ENCODE data around the gene TRAF3IP3. TPM values are rescaled to one million over a fixed set of nuclear protein-coding genes. Genes with fewer than 3 reads are reported as not detected.

TRAF3IP3 gene
- total and polyA plus RNA-seq, 4 donors, result 0.88 to 9.0 (median 2.7) TPM

GRCh38 chr1:209780268-209780667, 24.4 kb downstream of the TRAF3IP3 start:
- Histone ChIP-seq H3K4me1 (ENCODE audit: control insufficient read depth in 1 of 2, insufficient read depth in 2 of 2, low read length in 2 of 2) (no peaks in the 10 kb centered on the region), H3K27ac (ENCODE audit: low read depth in 1 of 2, low read length in 2 of 2) (no peak overlapping the region), H3K36me3 (ENCODE audit: control insufficient read depth in 1 of 2, insufficient read depth in 2 of 2, low read length in 1 of 2) (peaks cover 0 to 2% of the 10 kb centered on the region in 2 donors), H3K4me3 (ENCODE audit: low read length in 2 of 2) (no peak overlapping the region), H3K27me3 (ENCODE audit: control insufficient read depth in 1 of 2, insufficient read depth in 2 of 2, low read length in 1 of 2) (no peaks in the 10 kb centered on the region), H3K9me3 (ENCODE audit: control insufficient read depth, low read length) (no peaks in the 10 kb centered on the region)
- WGBS, 2 donors, result 79 to 86% methylated on average over 4 of the region's 4 CpGs
- intact Hi-C loops (cut with DNase I), result no loop called here
- DNase-seq (no peak), ATAC-seq (ENCODE audit: low FRiP score) (no peak)

DNA sequence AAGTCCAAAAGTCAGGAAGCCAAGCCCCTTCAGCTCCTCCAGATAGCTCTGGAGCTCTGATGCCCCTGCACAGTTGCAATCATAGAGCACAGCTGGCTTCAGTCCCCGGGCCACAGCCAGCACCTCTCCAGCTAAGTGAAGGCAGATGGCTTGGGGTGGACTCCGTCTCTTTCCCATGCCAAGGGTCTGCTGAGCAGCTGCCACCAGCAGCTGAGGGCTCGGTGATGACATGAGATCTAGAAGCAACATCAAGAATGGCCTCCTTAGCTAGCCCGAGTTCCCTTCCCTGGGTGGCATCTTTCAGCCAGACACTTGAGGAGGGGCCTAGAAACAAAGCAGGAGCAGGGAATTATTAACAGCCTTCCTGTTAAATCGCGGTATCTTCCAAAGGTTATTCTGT, 27.5 kb downstream of the TRAF3IP3 start:
- whole genome bisulfite sequencing, 2 donors, result 57 to 63% methylated on average over 6 of the region's 6 CpGs
- H3K27ac ChIP-seq (ENCODE audit: low read depth in 1 of 2, low read length in 2 of 2), result no peak overlapping the region
- no peak overlapping the region for H3K4me3 ChIP-seq (ENCODE audit: low read length in 2 of 2)

DNA sequence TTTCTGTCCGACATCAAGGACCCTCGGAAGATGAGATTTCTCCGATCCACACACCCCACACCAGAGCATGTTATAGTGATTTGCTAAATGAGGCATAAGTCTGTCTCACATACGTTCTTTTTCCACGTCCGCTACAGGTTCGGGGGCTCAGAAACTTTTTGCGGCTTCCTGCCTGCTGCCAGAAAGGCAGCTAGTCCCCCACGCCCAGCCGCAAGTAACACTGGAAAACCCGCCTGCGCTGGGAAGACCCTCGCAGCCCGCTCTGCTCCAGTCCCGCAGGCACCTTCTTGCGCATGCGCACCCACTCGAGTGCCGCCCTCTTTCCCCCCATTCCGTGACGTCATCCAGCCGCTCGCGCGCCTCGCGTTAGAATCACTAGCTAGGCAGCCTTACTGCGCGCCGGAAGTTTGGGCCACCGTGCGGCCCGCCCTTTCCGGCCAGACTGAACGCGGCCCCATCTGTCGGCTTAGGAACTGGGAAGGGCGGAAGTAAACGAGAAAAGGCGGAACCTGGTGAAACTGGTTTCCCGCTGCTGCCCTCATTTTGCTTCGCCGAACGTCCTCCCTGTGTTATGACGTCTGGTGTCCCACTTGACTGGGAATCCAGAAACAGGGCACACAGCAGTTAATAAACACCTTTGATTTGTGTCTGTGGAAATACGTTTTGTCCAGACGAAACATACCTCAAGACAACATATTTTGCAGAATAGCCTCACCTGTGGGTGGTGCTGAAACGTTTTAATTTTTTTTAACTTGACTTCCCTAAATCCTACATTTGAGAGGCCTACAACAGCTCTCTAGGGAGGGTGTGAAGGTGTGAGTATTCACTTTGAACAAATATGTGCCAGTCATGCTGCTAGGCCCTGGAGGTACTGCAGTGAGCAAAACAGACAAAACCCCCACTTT, 28.7 kb downstream of the TRAF3IP3 start, which contains the start of gene C1orf74:
TSS of gene C1orf74 (minus strand) at position 295 of the 905 bp plus-strand sequence. CDS start 925 bp downstream, outside the sequence.
- WGBS, 2 donors, result 4% methylated on average over 48 of the region's 48 CpGs
- Histone ChIP-seq H3K27me3 (ENCODE audit: control insufficient read depth in 1 of 2, insufficient read depth in 2 of 2, low read length in 1 of 2) (no peaks in the 10 kb centered on the region), H3K4me3 (ENCODE audit: low read length in 2 of 2) (peak within 1 kb of the TSS; percentile 53 to 57), H3K9me3 (ENCODE audit: control insufficient read depth, low read length) (no peaks in the 10 kb centered on the region), H3K4me1 (ENCODE audit: control insufficient read depth in 1 of 2, insufficient read depth in 2 of 2, low read length in 2 of 2) (peaks cover 0 to 3% of the 10 kb centered on the region in 2 donors), H3K36me3 (ENCODE audit: control insufficient read depth in 1 of 2, insufficient read depth in 2 of 2, low read length in 1 of 2) (peaks cover 0 to 2% of the 10 kb centered on the region in 2 donors), H3K27ac (ENCODE audit: low read depth in 1 of 2, low read length in 2 of 2) (peak within 1 kb of the TSS; percentile 59 to 79)
- DNase-seq (peak; percentile 99 to 100), ATAC-seq (ENCODE audit: low FRiP score) (peak; percentile 100)
- intact Hi-C loops (cut with DNase I), result loop anchor here (1.0 to 5.0 kb wide), 2 partner anchors 38 to 43 kb away; partner anchors contain the start of gene UTP25 (in 1 of the 2)

More for the DNA sequence above, 27.5 kb downstream of the TRAF3IP3 start:
- no peak for DNase-seq
- Histone ChIP-seq H3K27me3 (ENCODE audit: control insufficient read depth in 1 of 2, insufficient read depth in 2 of 2, low read length in 1 of 2) (no peaks in the 10 kb centered on the region), H3K36me3 (ENCODE audit: control insufficient read depth in 1 of 2, insufficient read depth in 2 of 2, low read length in 1 of 2) (peaks cover 0 to 2% of the 10 kb centered on the region in 2 donors), H3K9me3 (ENCODE audit: control insufficient read depth, low read length) (no peaks in the 10 kb centered on the region), H3K4me1 (ENCODE audit: control insufficient read depth in 1 of 2, insufficient read depth in 2 of 2, low read length in 2 of 2) (peaks cover 0 to under 1% of the 10 kb centered on the region in 2 donors)
- intact Hi-C loops (cut with DNase I), result no loop called here
- ATAC-seq (ENCODE audit: low FRiP score), result no peak

DNA sequence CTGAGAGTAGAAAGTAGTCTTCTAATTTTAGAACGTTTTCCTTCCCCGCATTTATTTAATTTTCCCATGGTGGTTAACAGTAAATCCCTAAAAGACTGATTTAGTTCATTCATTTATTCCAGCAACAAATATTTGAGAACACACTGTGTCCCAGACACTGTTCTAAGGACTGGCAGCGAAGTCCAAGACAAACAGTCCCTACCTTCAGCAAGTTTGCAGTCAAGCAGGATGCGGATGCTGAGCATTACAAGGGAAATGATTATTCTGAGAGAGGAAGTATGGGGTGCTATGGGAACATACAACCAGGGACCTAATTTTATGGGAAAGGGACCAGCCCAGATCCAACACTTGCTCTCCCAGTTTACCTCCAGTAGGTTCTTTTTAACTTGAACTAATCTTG, 29.7 kb downstream of the TRAF3IP3 start:
- intact Hi-C loops (cut with DNase I), result loop anchor here in 1 of 2 donors (5.0 kb wide), 1 partner anchor 37 kb away; no protein-coding TSS in a partner anchor
- DNase-seq, result no peak
- 83 to 84% methylated on average over 4 of the region's 4 CpGs for WGBS, 2 donors
- peaks cover 0 to 2% of the 10 kb centered on the region in 2 donors for H3K36me3 ChIP-seq (ENCODE audit: control insufficient read depth in 1 of 2, insufficient read depth in 2 of 2, low read length in 1 of 2)
- H3K27ac ChIP-seq (ENCODE audit: low read depth in 1 of 2, low read length in 2 of 2), result no peak overlapping the region
- H3K4me3 ChIP-seq (ENCODE audit: low read length in 2 of 2), result no peak overlapping the region
- H3K9me3 ChIP-seq (ENCODE audit: control insufficient read depth, low read length), result no peaks in the 10 kb centered on the region
- ATAC-seq (ENCODE audit: low FRiP score), result no peak
- no peaks in the 10 kb centered on the region for H3K27me3 ChIP-seq (ENCODE audit: control insufficient read depth in 1 of 2, insufficient read depth in 2 of 2, low read length in 1 of 2)
- H3K4me1 ChIP-seq (ENCODE audit: control insufficient read depth in 1 of 2, insufficient read depth in 2 of 2, low read length in 2 of 2), result peaks cover 0 to 3% of the 10 kb centered on the region in 2 donors

- Histone ChIP-seq H3K4me3 (ENCODE audit: low read length in 2 of 2) (no peak overlapping the region), H3K9me3 (ENCODE audit: control insufficient read depth, low read length) (no peaks in the 10 kb centered on the region), H3K4me1 (ENCODE audit: control insufficient read depth in 1 of 2, insufficient read depth in 2 of 2, low read length in 2 of 2) (peaks cover 0 to 3% of the 10 kb centered on the region in 2 donors), H3K27me3 (ENCODE audit: control insufficient read depth in 1 of 2, insufficient read depth in 2 of 2, low read length in 1 of 2) (no peaks in the 10 kb centered on the region), H3K27ac (ENCODE audit: low read depth in 1 of 2, low read length in 2 of 2) (no peak overlapping the region), H3K36me3 (ENCODE audit: control insufficient read depth in 1 of 2, insufficient read depth in 2 of 2, low read length in 1 of 2) (peaks cover 0 to 2% of the 10 kb centered on the region in 2 donors)
- WGBS, 2 donors, result 16 to 48% methylated on average over 4 of the region's 4 CpGs
- no peak for ATAC-seq (ENCODE audit: low FRiP score)
- no peak for DNase-seq
- intact Hi-C loops (cut with DNase I), result loop anchor here in 1 of 2 donors (5.0 kb wide), 1 partner anchor 36 kb away; no protein-coding TSS in a partner anchor
Observed at GRCh38 chr1:209786146-209786545, 30.3 kb downstream of the TRAF3IP3 start.

GRCh38 chr1:209787551-209787950, 31.7 kb downstream of the TRAF3IP3 start:
- H3K36me3 ChIP-seq (ENCODE audit: control insufficient read depth in 1 of 2, insufficient read depth in 2 of 2, low read length in 1 of 2), result no peaks in the 10 kb centered on the region
- no peak overlapping the region for H3K4me3 ChIP-seq (ENCODE audit: low read length in 2 of 2)
- DNase-seq (no peak), ATAC-seq (ENCODE audit: low FRiP score) (no peak)
- H3K27me3 ChIP-seq (ENCODE audit: control insufficient read depth in 1 of 2, insufficient read depth in 2 of 2, low read length in 1 of 2), result no peaks in the 10 kb centered on the region
- peak overlapping the region; percentile 68 to 87 for H3K27ac ChIP-seq (ENCODE audit: low read depth in 1 of 2, low read length in 2 of 2)
- intact Hi-C loops (cut with DNase I), result loop anchor here in 1 of 2 donors (5.0 kb wide), 1 partner anchor 35 kb away; no protein-coding TSS in a partner anchor
- H3K4me1 ChIP-seq (ENCODE audit: control insufficient read depth in 1 of 2, insufficient read depth in 2 of 2, low read length in 2 of 2), result peaks cover 0 to 3% of the 10 kb centered on the region in 2 donors
- WGBS, 2 donors, result 15 to 19% methylated on average over 2 of the region's 2 CpGs
- no peaks in the 10 kb centered on the region for H3K9me3 ChIP-seq (ENCODE audit: control insufficient read depth, low read length)

GRCh38 chr1:209789245-209789644, 33.4 kb downstream of the TRAF3IP3 start:
- Histone ChIP-seq H3K36me3 (ENCODE audit: control insufficient read depth in 1 of 2, insufficient read depth in 2 of 2, low read length in 1 of 2) (no peaks in the 10 kb centered on the region), H3K27ac (ENCODE audit: low read depth in 1 of 2, low read length in 2 of 2) (no peak overlapping the region), H3K9me3 (ENCODE audit: control insufficient read depth, low read length) (no peaks in the 10 kb centered on the region), H3K27me3 (ENCODE audit: control insufficient read depth in 1 of 2, insufficient read depth in 2 of 2, low read length in 1 of 2) (no peaks in the 10 kb centered on the region), H3K4me1 (ENCODE audit: control insufficient read depth in 1 of 2, insufficient read depth in 2 of 2, low read length in 2 of 2) (peaks cover 0 to 3% of the 10 kb centered on the region in 2 donors), H3K4me3 (ENCODE audit: low read length in 2 of 2) (no peak overlapping the region)
- WGBS, 2 donors, result 94 to 100% methylated on average over 1 of the region's 1 CpG
- intact Hi-C loops (cut with DNase I), result loop anchor here in 1 of 2 donors (5.0 kb wide), 1 partner anchor 33 kb away; no protein-coding TSS in a partner anchor
- DNase-seq (no peak), ATAC-seq (ENCODE audit: low FRiP score) (no peak)

DNA sequence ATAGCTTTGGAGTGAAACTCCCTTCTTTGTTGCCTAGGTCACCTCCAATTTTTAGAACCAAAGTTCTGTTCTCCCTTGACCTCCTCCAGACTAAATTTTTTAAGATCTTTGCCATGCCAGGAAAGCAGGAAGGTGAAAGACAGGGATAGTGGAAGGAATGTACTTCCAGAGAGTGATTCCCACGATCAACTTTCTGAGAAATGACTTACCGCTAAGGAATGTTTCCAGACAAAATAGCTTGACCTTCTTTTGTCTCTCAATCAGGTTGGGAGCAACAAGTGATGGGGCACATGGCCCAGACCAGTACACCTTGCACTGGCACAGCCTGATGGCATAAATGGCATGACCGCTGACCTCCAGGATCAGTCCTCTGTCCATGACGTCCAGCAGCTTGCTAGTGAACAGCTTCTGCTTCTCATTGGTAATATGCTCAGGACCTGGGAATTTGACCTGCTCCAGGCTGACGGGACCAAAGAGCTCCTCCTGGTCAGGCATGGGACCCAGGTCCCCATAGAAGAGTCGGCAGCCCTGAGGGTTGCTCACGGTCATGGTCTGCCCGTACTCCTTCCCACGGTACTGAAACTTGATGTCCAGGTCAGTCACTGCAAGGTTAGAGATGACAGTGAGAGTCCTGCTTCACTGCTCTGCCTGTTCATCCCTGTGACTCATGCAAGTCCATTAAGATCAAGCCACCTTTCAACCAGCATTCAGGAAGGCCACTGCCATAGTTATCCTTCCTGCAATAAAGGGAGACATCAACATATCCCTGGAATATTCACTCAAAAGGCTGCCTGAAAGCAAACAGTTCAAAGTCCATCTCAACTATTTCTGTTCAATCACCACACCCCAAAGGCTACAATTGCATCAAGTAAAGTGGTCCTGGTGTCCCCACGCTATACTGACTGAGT, 34.7 kb downstream of the TRAF3IP3 start:
- Histone ChIP-seq H3K27me3 (ENCODE audit: control insufficient read depth in 1 of 2, insufficient read depth in 2 of 2, low read length in 1 of 2) (no peaks in the 10 kb centered on the region), H3K4me1 (ENCODE audit: control insufficient read depth in 1 of 2, insufficient read depth in 2 of 2, low read length in 2 of 2) (peaks cover 0 to 3% of the 10 kb centered on the region in 2 donors), H3K36me3 (ENCODE audit: control insufficient read depth in 1 of 2, insufficient read depth in 2 of 2, low read length in 1 of 2) (no peaks in the 10 kb centered on the region), H3K4me3 (ENCODE audit: low read length in 2 of 2) (no peak overlapping the region), H3K9me3 (ENCODE audit: control insufficient read depth, low read length) (no peaks in the 10 kb centered on the region), H3K27ac (ENCODE audit: low read depth in 1 of 2, low read length in 2 of 2) (no peak overlapping the region)
- no peak for ATAC-seq (ENCODE audit: low FRiP score)
- 83 to 87% methylated on average over 10 of the region's 10 CpGs for WGBS, 2 donors
- DNase-seq, result no peak
- intact Hi-C loops (cut with DNase I), result no loop called here

Measured in aorta (tissue), 5 donors.